H1 (cell line): ENCODE results near the gene GRID1.

Experiments used
- CHD2 ChIP-seq: IDR thresholded peaks from 2 replicates; pipeline ENCODE4 v1.6.1; 2012; ENCODE audit warnings: low read length, improper control_type of control experiment
- EP300 ChIP-seq, 2 experiments: IDR thresholded peaks; 1 replicate in 1 of 2; 2 replicates in 1 of 2; pipeline ENCODE4 v1.6.1; 2011 to 2012; ENCODE audit warnings: low read depth in 2 of 2, low read length in 2 of 2, mild to moderate bottlenecking in 2 of 2, borderline replicate concordance in 1 of 2, inconsistent platforms in 1 of 2, moderate library complexity in 1 of 2
- JUND ChIP-seq: IDR thresholded peaks from 2 replicates; pipeline ENCODE4 v1.6.1; 2011; ENCODE audit warnings: mild to moderate bottlenecking, improper control_type of control experiment, low read length
- RAD21 ChIP-seq, 2 experiments: IDR thresholded peaks in 1 of 2; conservative IDR thresholded peaks in 1 of 2; 2 replicates each; pipeline ENCODE4 v1.6.1; 2011; ENCODE audit warnings: low read depth in 2 of 2, low read length in 2 of 2, improper control_type of control experiment in 1 of 2, inconsistent platforms in 1 of 2, mild to moderate bottlenecking in 1 of 2, moderate library complexity in 1 of 2
- TAF7 ChIP-seq: optimal IDR thresholded peaks from 2 replicates; pipeline ENCODE3; 2011; ENCODE audit warnings: low read depth, mild to moderate bottlenecking, inconsistent platforms, low read length, moderate library complexity, borderline replicate concordance
- YY1 ChIP-seq: IDR thresholded peaks from 2 replicates; pipeline ENCODE4 v1.6.1; 2011; ENCODE audit warnings: low read depth, mild to moderate bottlenecking, low read length
- ZNF274 ChIP-seq: IDR thresholded peaks from 2 replicates; pipeline ENCODE4 v1.7.0; 2012; ENCODE audit warnings: low read length, borderline replicate concordance; ENCODE audit errors: extremely low read depth
- TF ChIP-seq, protein P1 (sequence below): IDR thresholded peaks from 2 replicates; pipeline ENCODE4 v1.6.1; 2011; ENCODE audit warnings: low read depth, mild to moderate bottlenecking, low read length; ENCODE audit not compliant: insufficient read depth
- TF ChIP-seq, protein P2 (sequence below), 3 experiments: IDR thresholded peaks; 1 replicate in 2 of 3; 2 replicates in 1 of 3; pipeline versions ENCODE4 v1.5.1 to v1.6.1; 2011; ENCODE audit warnings: low read length in 3 of 3, mild to moderate bottlenecking in 3 of 3, inconsistent platforms in 2 of 3, low read depth in 1 of 3, moderate library complexity in 1 of 3; ENCODE audit not compliant: insufficient read depth in 1 of 3; ENCODE audit errors: control extremely low read depth in 1 of 3

DNA sequence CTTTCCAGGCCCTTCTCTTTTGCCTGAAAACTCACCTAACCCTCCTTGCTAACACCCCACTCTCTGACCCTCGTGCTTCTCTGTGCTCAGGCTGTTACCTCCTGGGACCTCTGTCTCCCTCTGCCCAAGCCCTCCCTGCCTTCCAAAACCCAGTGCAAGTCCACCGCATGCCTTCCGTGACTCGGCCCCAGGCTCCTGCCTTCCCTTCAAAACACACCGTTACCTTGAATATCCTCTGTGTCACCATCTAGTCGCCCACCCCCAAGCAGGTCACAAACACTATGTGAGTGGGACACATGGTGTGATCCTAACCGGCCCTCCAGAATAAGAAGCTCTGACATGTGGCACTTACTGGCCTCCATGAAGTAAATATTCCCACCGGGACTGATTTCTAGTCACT, 176.7 kb downstream of the GRID1 start:
- TF ChIP-seq JUND (no peak), ZNF274 (no peak), CHD2 (no peak), YY1 (no peak), TAF7 (no peak), EP300 (IDR thresholded peaks at IDR 0.05; ENCODE audit: borderline replicate concordance in 1 of 2, low read depth in 2 of 2, low read length in 2 of 2) (no peak), RAD21 (IDR thresholded peaks at IDR 0.05 in 1 of 2, conservative IDR thresholded peaks at IDR 0.05 in 1 of 2; ENCODE audit: low read depth in 2 of 2, low read length in 2 of 2) (no peak)
- TF ChIP-seq, protein P1, sequence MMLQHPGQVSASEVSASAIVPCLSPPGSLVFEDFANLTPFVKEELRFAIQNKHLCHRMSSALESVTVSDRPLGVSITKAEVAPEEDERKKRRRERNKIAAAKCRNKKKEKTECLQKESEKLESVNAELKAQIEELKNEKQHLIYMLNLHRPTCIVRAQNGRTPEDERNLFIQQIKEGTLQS = no peak
- TF ChIP-seq, protein P2, sequence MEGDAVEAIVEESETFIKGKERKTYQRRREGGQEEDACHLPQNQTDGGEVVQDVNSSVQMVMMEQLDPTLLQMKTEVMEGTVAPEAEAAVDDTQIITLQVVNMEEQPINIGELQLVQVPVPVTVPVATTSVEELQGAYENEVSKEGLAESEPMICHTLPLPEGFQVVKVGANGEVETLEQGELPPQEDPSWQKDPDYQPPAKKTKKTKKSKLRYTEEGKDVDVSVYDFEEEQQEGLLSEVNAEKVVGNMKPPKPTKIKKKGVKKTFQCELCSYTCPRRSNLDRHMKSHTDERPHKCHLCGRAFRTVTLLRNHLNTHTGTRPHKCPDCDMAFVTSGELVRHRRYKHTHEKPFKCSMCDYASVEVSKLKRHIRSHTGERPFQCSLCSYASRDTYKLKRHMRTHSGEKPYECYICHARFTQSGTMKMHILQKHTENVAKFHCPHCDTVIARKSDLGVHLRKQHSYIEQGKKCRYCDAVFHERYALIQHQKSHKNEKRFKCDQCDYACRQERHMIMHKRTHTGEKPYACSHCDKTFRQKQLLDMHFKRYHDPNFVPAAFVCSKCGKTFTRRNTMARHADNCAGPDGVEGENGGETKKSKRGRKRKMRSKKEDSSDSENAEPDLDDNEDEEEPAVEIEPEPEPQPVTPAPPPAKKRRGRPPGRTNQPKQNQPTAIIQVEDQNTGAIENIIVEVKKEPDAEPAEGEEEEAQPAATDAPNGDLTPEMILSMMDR (IDR thresholded peaks at IDR 0.05; ENCODE audit: control extremely low read depth in 1 of 3, insufficient read depth in 1 of 3, low read depth in 1 of 3, low read length in 3 of 3) = no peak
